ENCODE results near the gene UIMC1. TPM values are rescaled to one million over a fixed set of nuclear protein-coding genes. Genes with fewer than 3 reads are reported as not detected.

The UIMC1 gene
- total and polyA plus RNA-seq, 2 of the 4 experiments (the other 2 are of a cell fraction), result 19.5 to 27.6 TPM

DNA sequence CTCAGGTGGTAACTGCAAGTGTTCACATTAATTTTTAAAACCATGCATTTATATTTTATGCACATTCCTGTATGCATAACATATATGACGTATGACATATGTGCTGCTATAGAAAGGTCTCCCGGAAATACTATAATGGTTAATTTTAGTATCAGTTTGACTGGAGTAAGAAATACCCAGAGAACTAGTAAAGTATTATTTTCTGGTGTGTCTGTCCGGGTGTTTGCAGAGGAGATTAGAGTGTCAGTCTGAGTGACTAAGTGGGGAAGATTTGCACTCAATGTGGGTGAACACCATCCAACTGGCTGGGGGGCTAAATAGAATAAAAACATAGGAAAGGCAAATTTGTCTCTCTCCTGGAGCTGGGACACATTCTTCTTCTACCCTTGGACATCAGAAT, 26.9 kb downstream of the UIMC1 start:
- Histone ChIP-seq H4K91ac (ENCODE audit: insufficient read depth, low read depth, low read length) (no peak overlapping the region), H3K27ac (ENCODE audit: insufficient read depth, low read length) (no peak overlapping the region), H2BK5ac (ENCODE audit: low read depth, low read length, poor library complexity, severe bottlenecking) (no peak overlapping the region), H3K9me3 (ENCODE audit: control insufficient read depth, insufficient read depth, low read length) (no peaks in the 10 kb centered on the region), H3K36me3 (ENCODE audit: control insufficient read depth, insufficient read depth, low read length) (peaks cover 19% of the 10 kb centered on the region), H3K27me3 (ENCODE audit: control insufficient read depth, insufficient read depth, low read length) (no peaks in the 10 kb centered on the region), H3K4me3 (ENCODE audit: insufficient read depth, low read depth, low read length) (no peak overlapping the region), H2AFZ (replicated peaks; ENCODE audit: low read length, poor library complexity) (no peak overlapping the region), H3K9me1 (ENCODE audit: insufficient read depth, low read length) (0 out of 2 replicates have a peak, but pooled peaks cover 2% of the 10 kb centered on the region), H3K23ac (ENCODE audit: low read depth, low read length) (no peak overlapping the region), H3K4ac (ENCODE audit: low read depth, low read length) (no peak overlapping the region), H3K4me2 (ENCODE audit: low read depth, low read length) (no peak overlapping the region), H4K8ac (ENCODE audit: low read depth in 2 of 2, low read length in 2 of 2) (no peak overlapping the region), H2BK15ac (ENCODE audit: low read depth, low read length) (no peak overlapping the region), H2AK9ac (replicated peaks; ENCODE audit: low read depth, low read length, poor library complexity) (no peak overlapping the region), H3K18ac (ENCODE audit: low read depth, low read length) (no peak overlapping the region), H4K20me1 (ENCODE audit: insufficient read depth, low read length) (peaks cover 5% of the 10 kb centered on the region), H2BK20ac (ENCODE audit: low read depth, low read length) (no peak overlapping the region), H3K14ac (replicated peaks; ENCODE audit: low read depth, low read length) (no peak overlapping the region), H3K79me1 (ENCODE audit: low read depth in 1 of 2, low read length in 2 of 2) (peaks cover 10 to 36% of the 10 kb centered on the region in 2 experiments), H3K9ac (ENCODE audit: low read depth, low read length) (no peak overlapping the region), H3K56ac (ENCODE audit: extremely low read depth, insufficient read depth, low read length) (no peak overlapping the region), H4K5ac (ENCODE audit: low read depth, low read length) (no peak overlapping the region), H2BK120ac (ENCODE audit: low read depth, low read length) (no peak overlapping the region), H3K4me1 (ENCODE audit: control insufficient read depth, insufficient read depth, low read length) (no peaks in the 10 kb centered on the region), H2AK5ac (ENCODE audit: low read depth, low read length) (no peak overlapping the region)
- intact Hi-C loops (cut with micrococcal nuclease), result no loop called here
- in situ Hi-C loops (cut with MboI; ENCODE audit: low sequenced_read_pairs), result no loop called here
- no CpG with 5 or more reads among the region's 3 CpGs for WGBS, 2 experiments (ENCODE audit: extremely low coverage in 2 of 2, insufficient read length in 1 of 2)
- BruUV-seq (replicated peaks), result no TSS peak
- POLR2A ChIA-PET (ENCODE audit: unreplicated experiment), result no interaction called here
- dilution Hi-C loops (cut with HindIII; ENCODE audit: low sequenced_read_pairs, unreplicated experiment), result no loop called here
- CTCF ChIA-PET, result no interaction called here
- TF ChIP-seq RAD21 (IDR thresholded peaks at IDR 0.05; ENCODE audit: low read length), result no peak
- ATAC-seq (ENCODE audit: low read depth) (no peak), DNase-seq (no peak)

Data from IMR-90 (cell line).